GM19240 (cell line): ENCODE results near the gene HPSE2.
"Not testable (repeated sequence)": the region's sequence is repeated elsewhere in the genome, so short reads cannot be mapped to it uniquely, and the experiment has no call there.

Experiments used
- DNase-seq: peaks from one replicate; pipeline ENCODE4 v3.0.0; 2011; ENCODE audit warnings: low spot score; ENCODE audit not compliant: insufficient read length

The HPSE2 gene

DNA sequence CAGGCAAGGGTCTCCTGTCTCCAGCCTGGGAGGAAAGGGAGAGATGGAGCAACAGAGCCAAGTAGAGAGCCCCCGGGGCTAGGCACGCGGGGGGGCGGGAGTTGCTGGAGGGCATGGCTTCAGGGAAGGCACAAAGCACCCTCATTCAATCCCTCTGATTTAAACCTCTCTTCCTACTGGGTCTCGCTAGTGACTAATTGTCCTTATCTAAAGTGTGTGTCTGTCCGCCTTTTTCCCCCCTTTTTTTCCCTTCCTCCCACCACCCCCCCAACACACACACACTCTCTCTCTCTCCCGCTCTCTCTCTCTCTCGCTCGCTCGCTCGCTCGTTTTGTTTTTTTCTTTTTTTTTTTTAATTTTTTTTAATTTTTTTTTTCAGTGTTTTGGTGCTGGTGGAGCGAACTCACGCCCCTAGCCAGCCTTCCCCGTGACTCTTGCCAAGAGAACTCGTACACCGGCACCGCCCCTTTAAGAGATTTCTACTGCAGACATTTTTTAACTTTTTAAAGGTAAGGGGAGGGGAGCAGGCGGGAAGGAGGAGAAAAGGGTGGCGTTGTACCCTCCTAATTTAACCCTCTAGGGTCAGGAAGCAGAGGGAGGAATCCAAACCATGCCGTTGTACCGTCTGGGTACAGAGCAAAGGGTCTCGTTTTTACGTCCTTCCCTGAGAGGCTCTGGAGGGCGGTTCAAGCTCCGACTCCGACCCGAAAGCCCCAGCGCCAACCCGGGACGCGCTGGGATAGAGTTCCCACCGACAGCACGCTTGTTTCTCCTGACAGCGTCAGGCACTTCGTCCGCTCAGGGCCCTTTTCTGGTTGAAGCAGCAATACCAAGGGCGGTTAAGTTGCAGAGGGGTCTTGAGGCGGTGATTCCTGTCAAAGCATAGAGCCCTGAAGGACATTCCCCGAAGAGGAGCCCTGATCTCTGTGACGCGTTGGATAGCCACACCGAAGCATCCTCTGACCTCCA lies at the start of gene HPSE2:
TSS of gene HPSE2 (minus strand) at position 195 of the 969 bp plus-strand sequence.
- no peak for DNase-seq

GRCh38 chr10:99280472-99280871 lies 44.8 kb upstream of the HPSE2 start:
- DNase-seq = no peak

- no peak for DNase-seq
Measured at GRCh38 chr10:99279626-99280111, 44.0 kb upstream of the HPSE2 start.

- DNase-seq = no peak
Measured at GRCh38 chr10:99276848-99277486, 41.3 kb upstream of the HPSE2 start.

GRCh38 chr10:99266383-99266782 lies 30.7 kb upstream of the HPSE2 start:
- DNase-seq = no peak

GRCh38 chr10:99248824-99249223 lies 13.2 kb upstream of the HPSE2 start:
- no peak for DNase-seq

GRCh38 chr10:99247893-99248292 lies 12.2 kb upstream of the HPSE2 start:
- not testable (repeated sequence) for DNase-seq

- no peak for DNase-seq
Measured at GRCh38 chr10:99236627-99237309, 1.1 kb upstream of the HPSE2 start.

GRCh38 chr10:99234791-99235657 lies 628 bp downstream of the HPSE2 start:
- no peak for DNase-seq

- peak; percentile 49 for DNase-seq
Measured at GRCh38 chr10:99234041-99234790, 1.4 kb downstream of the HPSE2 start.

GRCh38 chr10:99233689-99234037 lies 2.0 kb downstream of the HPSE2 start:
- DNase-seq = no peak

DNA sequence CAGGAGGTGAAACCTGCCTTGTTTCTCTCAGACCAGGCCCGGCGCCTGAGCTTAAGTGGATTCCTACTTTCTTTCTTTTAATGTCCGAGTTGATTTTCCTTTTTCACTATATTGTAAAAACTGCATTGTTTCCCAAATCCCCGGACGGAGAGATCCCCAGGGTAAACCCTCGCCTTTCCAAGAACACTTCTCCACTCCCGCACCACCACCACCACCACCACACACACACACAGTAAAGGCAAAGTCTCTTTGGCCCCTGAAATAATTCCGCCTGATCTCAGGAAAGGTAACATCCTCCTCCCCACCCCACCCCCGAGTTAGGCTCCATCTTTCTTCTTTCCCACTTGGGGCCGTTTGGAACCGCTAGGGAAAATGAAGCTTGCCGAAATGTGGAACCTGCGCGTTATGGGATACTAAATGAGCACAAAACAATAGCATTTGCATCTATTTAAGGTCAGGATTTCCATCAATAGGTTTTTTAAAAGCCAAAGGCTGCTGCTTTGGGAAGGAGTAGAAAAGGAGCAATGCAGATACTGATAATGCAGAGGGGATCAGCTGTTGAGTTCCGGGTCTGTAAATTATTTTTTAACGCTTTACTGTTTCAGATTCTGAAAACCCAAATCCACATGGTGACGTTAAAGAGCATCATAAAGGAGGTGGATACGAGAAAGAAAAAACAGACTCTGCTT lies 2.5 kb downstream of the HPSE2 start:
- no peak for DNase-seq

DNA sequence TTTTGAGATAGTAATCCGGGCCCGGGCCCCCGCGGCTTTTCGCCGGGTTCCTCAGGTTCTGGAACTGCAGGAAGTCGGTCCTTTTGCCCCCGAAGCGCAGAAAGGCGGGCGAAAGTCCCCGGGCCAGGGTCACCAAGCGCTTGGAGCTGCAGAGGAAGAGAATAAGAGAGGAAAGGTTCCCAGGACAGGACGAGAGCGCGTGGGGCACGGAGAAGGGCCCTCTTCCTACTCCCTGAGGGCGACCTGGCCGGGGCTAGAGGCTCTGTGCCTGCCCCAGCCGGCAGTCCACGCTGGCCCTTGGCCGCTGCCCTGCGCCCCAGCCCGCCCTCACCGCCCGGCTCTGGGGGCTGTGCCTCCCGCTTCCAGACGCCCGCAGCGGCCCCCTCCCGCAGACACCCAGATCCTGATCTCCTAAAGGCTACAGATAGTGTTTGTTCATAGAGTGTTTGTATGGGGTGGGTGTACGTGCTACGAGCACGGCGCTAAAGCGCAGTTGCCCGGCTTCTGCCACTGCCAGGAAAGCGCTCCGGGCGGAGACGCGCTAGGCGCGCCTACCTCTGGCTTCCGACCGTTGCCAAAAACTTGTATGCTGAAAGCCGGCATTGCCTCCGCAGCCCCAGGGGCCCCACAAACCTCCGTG lies 3.2 kb downstream of the HPSE2 start:
- DNase-seq = no peak

- no peak for DNase-seq
Measured at GRCh38 chr10:99224766-99225165, 10.9 kb downstream of the HPSE2 start.

DNA sequence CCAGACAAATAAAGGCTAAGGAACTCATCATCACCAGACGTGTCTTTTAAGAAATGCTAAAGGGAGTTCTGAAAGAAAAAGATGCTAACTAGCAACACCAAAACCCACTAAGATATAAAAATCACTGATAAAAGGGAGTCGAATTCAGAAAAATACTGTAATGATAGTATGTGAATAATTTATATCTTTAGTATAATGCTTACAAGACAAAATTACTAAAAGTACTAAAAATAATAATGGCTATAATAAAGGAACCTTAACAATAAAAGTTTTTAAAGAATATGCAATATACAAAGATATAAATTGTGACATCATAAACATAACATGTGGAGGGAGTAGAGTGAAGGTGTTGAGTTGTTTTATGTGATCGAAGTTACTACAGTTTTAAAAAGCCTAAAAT lies 28.3 kb downstream of the HPSE2 start:
- no peak for DNase-seq

GRCh38 chr10:99203310-99203709 lies 32.3 kb downstream of the HPSE2 start:
- DNase-seq = no peak

- DNase-seq = no peak
Measured at GRCh38 chr10:99172950-99173349, 62.7 kb downstream of the HPSE2 start.

GRCh38 chr10:99172128-99172738 lies 63.4 kb downstream of the HPSE2 start:
- no peak for DNase-seq
